Activated CD4-positive, alpha-beta T cell treated with anti-CD3 and anti-CD28 coated beads, Interleukin-2, amount 50 U/mL, for 48 hours (primary cell): ENCODE results near the gene AGBL1.

Experiments used
- DNase-seq, 2 experiments: peaks; one replicate each; pipeline ENCODE4 v3.0.0-alpha.2; 2020

AGBL1 gene

DNA sequence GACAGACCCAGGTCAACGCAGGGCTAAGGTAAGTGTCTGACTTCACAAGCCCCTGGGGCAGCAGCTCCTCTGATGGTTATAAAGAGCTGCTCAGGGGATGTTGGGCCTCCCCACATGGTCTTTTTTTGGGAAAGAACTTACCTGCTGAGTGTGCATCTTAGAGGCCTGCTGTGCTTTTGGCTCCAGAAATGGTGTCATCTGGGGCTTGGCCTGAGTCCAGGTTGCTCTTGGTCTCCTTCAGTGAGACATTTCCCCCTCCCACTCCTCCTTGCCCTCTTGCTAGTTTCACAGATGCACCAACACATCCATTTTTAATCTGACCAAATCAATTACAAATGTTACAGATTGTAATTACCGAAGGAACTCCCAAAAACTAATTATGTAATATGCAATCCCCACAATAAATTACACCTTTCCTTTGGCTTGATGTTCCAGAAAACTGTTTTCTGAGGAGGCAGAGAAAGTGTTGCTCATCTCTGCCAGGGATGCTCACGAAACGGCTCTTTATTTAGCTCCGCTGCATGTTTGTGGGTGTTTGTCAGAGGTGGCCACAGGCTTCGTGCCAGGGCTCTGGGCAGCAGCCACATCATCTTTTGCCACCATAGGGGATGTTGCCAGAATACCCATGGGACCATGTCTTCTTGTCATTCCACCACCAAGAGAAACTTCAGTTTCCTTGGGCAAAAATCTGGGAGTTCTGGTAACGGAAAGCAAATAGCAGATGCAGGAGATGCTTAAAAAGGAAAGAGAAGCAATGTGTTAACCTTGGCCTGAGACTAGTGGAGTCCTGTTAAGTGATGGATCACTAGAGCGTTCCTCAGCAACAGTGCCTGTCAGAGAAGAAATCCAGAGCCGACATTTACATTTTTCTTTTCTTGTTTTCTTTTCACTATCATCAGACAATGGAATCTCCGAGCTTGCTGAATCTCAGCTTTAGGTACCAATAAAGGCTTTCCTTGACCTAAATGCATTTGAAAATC, 799.9 kb downstream of the AGBL1 start:
- no peak for DNase-seq

DNA sequence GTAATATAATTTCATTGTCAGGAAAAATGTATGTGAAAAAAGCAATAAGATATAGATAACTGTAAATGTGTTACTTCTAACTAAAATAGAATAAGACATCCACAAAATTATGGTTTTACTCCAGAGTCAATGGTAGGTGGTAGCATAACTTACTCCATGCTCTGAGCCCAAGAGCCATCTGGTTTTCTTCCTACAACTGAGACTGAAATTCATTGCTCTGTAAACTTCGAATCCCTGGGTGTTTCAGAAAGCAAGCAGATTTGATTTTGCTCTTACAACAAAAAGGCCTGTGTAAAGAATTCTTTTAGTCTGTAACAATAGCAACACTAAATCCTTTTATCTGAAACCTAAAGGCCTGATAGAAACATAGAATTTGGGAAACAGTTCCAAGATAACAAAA, 805.9 kb downstream of the AGBL1 start:
- no peak for DNase-seq

DNA sequence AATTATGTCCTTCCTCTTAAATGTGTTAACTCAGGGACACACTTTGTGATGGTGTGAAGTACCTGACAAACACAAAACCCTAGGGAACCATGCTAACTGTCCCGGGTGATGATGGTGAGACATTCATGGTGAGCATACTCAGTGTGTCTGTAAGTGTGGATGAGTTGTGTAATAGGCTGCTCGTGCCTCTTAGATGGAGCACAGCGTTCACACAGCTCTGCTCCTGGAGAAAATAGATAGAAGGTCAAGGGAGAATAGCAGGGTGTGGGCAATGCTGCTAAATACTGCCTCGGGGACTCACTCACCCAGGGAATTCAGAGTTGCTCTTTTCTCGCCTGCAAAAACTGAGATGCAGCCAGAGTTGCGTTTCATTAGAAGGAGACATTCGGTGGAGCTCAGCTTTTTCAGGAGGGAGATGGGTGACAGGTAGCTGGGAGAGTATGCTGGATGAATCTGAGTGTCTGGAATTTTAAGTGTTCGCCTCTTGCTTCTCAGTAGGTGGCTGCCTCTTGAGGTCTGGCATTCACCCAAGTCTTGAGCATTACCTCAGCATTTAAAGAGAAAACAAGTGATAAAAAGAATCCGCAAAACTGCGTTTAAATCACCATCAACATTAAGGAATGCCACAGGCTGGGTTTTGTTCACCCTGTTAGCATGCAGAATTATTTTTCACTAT, 813.2 kb downstream of the AGBL1 start:
- no peak for DNase-seq

DNA sequence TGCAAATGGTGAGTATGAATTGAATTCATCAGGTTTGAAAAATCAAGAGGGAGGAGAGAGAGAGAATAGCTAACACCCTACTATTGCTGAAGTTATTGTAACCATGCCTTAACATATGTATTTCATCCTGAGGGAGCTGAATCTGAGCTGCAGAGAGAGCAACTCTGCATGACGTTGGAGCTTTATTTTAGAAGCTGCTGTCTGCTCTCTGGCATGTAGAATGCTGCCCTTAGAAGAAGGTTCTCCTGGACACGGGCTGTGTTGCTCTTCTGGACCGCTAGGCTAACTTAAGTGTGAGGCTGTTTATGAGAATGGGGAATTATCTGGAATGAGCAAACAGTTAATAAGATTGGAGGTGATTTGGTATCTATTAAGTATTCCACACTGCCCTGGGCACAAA, 814.6 kb downstream of the AGBL1 start:
- no peak for DNase-seq

DNA sequence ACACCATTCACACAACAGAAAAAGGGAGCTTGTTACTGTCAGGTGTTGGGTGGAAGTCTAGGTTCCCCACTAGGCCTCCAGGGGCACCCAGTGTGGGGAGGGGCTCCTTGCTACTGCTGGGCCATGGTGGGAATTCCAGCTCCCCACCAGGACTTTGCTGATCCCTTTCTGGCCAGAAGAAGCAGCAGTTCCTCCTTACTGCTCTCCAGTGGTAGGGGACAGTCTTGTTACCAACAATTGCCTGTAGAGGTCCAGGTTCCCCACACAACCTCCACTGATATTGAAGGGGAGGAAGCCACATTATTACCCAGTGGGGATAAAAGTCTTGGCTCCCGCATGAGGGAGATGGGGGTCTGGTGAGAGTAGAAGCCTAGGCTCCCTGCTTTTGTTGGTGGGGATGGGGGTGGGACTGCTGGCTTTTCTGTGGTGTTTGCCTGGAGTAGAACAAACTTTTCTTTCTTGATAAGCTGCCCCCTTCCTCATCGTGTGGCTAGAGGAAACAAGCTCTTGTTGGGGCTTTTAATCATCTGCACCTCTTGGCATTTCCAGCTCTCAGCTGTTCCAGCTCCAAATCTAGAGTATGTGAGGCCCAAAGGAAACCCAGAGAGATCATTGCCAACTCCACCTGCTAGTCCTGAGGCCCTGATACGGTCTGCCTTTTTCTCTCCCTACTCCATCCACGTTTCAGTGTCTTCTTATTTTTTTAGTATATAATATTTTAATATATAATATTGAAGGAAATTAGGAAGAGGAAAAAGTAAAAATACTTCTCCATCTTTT, 824.2 kb downstream of the AGBL1 start:
- no peak for DNase-seq

DNA sequence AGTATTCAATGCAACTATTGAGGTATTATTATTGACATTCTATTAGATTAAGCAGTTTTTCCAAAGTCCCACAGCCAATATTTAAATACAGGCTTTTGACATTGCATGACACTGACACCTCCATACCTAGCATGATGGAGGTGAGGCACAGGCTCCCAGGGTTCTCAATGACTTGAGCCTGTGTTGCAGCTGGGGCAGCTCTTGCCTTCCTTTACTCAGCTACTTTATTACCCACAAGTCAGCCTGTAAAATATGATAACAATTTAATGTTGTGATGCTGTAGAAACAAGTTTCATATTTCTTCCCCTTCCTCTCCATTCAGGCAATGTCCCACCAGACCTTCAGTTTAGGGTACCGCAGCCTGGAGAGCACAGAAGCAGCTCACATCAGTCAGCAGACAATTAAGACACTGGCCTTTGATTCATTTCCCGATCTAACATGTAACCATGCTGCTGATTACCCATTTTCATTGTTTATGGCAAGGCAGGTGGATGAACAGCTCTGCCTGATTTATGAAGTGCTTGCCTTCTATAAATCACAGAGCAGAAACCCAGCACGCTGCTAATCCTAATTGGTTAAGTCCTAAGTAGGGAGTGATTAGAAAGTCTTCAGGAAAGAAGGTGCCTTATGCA, 826.1 kb downstream of the AGBL1 start:
- no peak for DNase-seq

DNA sequence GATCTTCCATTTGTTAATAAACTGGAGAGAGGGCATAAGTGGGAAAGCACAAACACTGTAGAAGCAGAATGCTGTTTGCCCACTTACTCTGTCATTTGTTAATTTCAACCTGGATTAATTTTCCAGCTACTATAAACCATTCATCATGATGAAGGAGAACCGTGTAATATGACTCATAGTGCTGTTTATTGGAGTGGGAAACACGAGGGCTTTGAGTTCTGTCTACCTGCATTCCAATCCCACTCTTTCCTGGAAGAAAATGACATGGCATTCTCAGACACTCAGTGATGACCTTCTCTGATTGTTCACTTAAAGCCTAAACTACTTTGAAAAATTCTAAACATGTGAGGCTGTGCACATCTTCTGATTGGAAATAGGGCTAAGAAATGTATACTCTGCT, 826.7 kb downstream of the AGBL1 start:
- no peak for DNase-seq

DNA sequence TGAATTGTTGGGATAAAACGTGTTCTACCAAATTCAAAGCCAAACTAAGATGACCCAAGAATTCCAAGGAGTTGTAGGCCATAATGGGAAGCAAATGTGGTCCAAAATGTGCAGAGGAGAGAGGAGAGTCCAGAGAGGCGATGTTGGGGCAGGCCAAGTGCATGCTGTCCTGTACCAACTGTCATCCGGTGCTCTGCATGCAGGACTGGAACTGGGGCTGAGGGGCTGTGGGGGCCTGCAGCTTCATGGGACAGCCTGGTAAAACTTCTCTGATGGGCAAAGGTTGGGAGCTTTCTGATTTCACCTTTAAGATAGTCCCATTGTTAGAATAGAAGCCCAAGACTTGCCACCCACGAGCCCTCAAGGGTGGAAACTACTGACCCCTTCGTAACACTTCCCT, 831.4 kb downstream of the AGBL1 start:
- DNase-seq = no peak

DNA sequence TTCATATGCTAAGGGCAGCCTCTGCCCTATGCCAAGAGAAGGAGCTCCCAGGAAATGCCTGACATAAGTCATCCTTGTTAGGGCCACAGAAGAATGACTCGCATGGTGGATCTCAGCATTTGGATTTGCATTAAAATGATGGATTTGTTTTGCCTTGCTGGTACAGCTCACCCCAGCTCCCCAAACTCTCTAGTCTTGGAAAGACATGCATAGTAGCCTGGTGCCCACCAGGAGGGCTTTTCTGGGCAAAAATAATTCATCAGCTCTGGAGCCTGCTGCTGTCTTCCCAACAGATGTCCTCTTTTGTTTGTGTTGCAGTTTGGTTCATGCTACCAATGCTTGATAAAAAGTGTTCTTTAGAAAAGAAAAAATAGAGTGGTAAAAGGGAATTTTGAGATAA, 833.0 kb downstream of the AGBL1 start:
- DNase-seq = no peak

DNA sequence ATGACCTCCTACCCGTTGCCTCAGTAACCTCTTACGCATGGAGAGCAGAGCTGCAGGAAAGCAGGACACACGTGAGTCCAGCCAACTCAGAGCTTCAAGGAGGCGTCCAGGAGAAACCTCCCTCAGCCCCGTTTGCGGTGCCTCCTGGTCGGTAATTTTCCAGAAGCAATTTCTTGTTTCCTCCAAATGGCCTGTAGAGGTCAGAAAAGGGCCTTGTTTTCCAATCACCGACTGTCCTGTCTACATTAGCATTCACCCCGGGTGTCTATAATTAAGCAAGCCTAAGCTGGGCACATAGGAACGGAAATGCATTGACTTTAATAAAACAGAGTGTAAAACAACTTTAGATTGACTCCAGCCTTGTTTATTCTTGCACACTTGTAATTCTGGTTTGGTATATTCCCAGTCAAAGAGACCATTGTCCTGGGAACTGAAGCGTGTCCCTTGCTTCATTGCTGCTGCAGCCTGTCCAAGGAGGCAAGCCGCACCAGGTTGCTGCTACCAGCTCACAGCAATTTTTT, 836.2 kb downstream of the AGBL1 start:
- no peak for DNase-seq

DNA sequence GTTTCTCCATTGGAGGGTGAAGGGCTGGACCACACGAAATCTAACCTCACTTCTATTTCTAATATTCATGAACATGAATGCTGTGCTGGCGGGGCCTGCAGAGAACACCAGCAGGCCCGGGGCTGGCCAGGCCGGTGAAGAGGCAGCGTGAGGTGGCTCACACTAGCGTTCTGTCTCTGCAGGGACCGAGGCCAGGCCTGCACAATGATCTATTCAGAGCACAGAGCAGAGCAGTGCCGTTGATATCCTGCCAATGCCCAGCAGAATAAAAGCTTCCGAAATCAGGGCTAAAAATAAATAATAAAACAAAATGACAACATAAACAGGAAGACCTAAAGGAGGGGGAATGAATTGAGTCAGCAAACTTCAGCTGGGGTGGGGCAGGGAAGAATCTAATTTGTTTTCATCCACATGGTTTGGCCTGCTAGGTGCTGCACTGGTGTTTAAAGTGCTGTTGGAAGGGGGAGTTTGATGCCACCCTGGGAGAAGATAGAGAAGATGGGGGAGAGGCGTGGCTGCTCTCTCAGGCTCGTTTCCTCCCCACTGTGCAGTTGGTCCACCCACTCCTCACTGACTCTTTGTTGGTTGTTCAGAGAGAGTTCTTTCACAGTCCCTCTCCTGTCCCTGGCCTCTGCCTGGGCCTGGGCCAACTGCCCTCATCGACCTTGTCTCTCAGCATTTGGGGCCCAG, 837.1 kb downstream of the AGBL1 start:
- DNase-seq = no peak

DNA sequence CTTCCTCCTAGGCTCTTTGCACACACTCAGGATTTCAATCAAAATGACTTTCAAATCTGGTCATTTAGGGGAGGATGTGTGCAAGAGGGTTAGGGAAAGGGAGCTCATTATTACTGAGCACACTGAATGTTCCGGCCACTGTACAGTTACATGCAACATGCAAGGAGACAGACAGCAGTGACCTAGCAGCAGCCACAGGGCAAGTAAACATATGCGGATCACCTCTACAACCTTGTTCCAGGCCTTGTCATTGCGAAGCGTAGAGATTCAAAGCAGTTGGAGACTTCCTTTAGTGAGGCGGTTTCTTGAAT, 837.6 kb downstream of the AGBL1 start:
- DNase-seq = no peak

DNA sequence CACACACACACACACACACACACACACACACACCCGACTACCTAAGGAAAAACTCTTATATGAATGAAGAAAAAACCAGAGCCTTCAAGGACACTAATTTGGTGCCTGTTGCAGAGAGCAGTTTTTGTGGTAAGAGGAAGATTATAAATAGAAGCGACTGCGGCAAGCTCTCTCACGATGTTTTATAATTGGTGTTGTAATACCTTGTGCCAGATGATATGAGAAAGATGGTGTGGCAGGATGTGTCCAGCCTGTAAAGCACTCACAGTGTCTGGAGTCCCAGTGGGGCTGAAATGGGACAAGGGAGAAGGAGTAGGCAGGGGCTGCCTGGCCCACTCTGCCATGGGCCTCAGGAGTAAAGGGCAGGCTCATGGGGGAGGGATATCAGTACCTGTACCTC, 839.9 kb downstream of the AGBL1 start:
- DNase-seq = no peak

DNA sequence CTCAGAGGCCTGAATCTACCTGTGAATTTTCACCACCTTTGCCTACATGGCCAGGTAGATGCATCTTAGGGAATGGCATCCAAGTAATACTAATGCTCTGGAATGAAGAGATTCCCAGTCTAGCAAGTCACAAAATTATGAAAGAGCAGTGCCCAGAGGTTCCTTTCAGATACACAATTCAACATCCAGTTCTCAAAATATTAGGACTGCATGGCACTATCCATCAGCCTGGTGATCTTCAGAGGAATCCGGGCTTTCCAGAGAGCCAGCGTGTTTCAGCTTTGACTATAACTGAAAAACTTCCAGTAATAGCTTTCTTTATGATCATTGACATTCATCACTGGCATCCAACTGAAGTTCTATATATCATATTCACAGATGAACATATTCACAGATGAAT, 849.8 kb downstream of the AGBL1 start:
- DNase-seq = no peak

DNA sequence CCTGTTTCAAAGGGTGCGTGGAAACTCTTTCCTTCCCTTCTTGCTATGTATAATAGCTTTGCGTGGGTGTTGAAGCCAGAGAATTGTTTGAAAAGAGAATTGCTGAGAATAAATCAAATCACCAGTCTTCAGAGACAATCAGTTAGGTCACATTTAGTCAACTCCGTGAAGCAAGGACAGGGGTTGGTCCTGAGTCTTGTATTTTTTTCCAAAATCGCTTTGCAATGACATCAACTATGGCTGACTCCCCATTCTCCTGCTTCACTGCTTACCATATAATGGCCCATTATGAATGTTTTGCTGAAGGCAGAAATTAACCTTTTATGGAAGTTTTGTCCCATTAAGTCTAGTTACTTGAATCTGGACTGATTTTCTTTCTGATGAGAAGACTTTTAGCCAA, 852.8 kb downstream of the AGBL1 start:
- no peak for DNase-seq

DNA sequence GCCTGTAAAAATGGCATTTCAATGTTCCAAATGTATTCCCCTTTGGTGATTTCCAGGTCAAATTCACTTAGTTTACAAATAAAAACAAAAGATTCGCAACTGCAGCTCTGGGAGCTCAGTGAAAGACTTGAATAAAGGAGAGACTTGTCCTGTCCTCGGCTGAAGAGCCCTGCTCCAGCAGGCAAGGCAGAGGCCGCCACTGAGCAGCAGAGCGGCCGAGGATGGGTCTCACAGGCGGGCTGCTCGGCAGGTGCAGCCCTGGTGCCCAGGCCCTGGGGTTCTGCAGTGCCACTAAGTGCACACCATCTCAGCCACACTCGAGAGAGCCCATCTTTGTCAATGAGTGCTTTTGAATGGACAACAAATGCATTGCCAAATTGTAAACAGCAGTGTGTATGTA, 856.2 kb downstream of the AGBL1 start:
- no peak for DNase-seq

DNA sequence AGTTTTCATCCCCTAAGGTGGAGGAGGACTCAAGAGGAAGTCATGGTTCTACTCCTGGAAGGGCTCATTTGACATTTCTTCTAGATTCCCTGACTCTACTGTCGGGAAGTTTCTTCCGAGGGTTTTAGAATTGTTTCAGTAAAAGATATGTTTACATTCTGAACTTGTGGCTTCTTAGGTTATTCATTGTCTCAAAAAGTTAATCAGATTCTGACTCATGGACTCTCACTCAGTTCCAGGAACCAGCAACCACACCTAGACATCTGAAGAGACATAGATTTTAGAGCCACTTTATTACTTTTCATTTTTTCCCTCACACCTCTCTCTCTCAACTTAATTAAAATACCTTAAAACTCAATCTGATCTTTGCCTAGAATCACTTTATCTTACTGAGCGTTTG, 862.6 kb downstream of the AGBL1 start:
- DNase-seq = no peak

DNA sequence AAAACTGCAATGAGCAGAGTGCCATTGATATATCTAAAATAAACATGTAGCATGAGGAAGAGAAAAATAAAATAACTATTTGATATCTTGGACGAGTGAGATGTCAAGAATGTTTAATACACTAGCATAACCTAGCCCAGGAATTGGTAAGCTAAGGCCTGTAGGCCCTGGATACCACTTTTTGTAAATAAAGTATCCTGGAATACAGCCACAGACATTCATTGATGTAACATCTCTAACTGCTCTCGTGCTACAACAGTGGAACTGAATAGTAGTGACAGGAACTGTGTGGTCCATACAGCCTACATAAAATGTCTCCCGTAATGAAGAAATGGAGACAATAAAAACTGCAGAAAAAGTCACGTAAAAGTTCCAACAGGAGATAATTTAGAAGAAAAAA, 869.0 kb downstream of the AGBL1 start:
- no peak for DNase-seq

DNA sequence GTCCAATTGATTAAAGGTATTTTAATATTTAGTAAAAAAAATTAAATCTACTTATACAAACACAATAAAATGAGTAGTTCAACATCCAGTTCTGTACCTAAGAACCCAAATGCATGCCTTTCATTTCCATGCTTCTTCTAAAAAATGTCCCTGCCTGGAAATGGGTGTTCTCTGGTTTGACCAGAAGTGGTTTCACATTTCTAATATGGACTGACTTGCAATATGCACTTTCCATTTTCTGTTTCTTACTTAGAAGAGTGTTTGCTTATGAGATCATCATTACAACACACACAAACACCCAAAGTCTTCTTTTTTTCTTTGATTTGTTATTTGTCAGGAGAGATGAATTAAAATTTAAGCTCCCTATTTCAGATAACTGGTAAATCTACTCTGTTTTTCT, 879.6 kb downstream of the AGBL1 start:
- no peak for DNase-seq

DNA sequence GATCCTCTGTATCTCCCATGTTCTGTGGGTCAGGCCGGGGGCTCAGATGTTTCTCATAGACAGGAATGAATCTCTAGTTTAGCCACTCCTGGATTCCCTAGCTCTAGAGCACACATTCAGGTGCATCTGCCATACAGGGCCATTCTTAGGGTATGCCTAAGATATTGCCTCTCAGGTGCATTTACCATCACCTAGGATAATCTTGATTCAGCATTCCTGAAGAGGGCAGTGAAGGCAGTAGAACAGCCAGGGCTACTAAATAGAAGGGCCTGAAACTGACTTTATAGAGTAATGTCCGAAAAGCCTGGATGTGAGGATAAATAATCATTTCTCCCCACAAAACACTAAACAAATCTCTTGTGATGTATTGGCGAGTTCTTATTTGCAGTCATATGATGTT, 882.0 kb downstream of the AGBL1 start:
- no peak for DNase-seq

DNA sequence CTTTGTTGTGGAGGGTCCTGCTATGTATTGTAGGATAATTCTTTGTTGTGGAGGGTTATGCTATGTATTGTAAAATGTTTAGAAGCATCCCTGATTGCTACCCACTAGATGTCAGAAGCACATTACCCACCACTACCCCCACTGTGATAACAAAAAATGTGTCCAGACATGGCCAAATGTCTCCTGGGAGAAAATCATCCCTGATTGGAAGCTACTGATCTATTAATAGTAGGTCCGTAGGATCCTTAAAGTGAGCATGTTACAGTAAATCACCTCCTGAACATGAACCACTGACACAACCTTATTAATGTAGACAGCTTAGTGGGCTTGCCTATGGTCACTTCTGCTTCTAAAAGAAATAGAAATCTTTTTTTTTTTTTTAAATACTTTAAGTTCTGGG, 884.6 kb downstream of the AGBL1 start:
- DNase-seq = no peak

DNA sequence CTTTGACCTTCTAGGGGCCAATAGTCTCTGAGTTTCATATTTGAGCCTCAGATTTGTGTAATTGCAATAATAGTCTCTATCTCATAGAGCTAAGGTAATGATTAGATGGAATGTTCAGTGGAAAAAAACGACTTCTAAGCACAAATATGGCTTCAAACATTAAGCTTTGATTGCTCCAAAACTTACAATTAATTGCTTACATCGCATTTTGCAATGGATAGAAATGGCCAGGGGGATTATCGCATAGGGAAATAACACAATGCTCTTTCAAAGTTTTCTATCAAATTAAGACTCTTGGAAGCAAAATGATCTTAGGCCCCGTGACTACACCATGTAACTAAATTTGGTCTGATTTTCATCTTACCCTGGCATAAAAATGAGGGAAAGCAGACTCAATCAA, 888.6 kb downstream of the AGBL1 start:
- no peak for DNase-seq

DNA sequence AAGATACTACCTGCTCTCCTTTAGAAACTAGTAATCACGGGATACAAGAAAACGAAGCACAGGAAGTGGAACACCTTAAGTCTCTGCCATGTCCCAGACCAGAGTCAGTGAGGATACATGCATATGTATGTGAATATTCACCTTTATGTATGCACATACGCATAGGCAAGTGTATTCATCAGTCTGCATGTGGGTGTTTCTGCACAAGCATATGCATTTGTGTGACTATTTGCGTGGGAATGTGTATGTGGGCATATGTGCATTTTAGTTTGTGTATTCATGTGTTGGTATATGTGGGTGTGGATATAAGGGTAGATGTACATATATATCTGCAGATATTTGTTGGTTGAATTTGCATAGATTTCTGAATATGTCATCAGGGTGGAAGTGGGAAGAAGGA, 889.7 kb downstream of the AGBL1 start:
- no peak for DNase-seq
